Measurements from ENCODE around the gene NEURL2. TPM values are rescaled to one million over a fixed set of nuclear protein-coding genes. Genes with fewer than 3 reads are reported as not detected.

The NEURL2 gene
- total RNA-seq, 1 experiment from 2014 or later, result 2.0 TPM

DNA sequence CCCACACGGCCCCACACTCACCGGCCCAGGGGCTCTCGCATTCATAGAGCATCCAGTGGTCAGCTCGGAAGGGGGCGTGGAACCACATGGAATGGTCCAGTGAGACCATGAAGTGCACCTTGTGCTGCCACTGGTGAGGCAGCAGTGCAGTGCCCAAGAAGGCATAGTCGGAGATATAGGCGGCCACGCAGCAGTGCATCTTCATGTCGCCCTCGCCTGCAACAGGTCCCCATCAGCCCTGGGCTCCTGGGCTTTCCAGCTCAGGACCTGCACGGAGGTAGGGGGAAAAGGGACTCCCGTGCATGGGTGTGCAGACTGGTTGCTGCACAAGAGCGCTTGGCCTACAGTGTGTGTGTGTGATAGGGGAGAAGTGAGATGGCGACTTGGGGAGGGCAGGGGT is 47.5 kb downstream of the NEURL2 start:
- intact Hi-C loops (cut with micrococcal nuclease), result no loop called here
- Mint-ChIP-seq H3K4me3 (ENCODE audit: unreplicated experiment) (no peak overlapping the region), H3K27ac (ENCODE audit: low read depth, unreplicated experiment) (no peak overlapping the region), H3K36me3 (ENCODE audit: insufficient read depth, unreplicated experiment) (peaks cover 70% of the 10 kb centered on the region), H3K4me1 (ENCODE audit: insufficient read depth, unreplicated experiment) (no peaks in the 10 kb centered on the region), H3K9me3 (ENCODE audit: unreplicated experiment) (no peaks in the 10 kb centered on the region), H3K27me3 (ENCODE audit: insufficient read depth, unreplicated experiment) (no peaks in the 10 kb centered on the region)
- POLR2A ChIA-PET, result no interaction called here
- BruUV-seq (replicated peaks), result no TSS peak
- TF ChIP-seq, protein P1, sequence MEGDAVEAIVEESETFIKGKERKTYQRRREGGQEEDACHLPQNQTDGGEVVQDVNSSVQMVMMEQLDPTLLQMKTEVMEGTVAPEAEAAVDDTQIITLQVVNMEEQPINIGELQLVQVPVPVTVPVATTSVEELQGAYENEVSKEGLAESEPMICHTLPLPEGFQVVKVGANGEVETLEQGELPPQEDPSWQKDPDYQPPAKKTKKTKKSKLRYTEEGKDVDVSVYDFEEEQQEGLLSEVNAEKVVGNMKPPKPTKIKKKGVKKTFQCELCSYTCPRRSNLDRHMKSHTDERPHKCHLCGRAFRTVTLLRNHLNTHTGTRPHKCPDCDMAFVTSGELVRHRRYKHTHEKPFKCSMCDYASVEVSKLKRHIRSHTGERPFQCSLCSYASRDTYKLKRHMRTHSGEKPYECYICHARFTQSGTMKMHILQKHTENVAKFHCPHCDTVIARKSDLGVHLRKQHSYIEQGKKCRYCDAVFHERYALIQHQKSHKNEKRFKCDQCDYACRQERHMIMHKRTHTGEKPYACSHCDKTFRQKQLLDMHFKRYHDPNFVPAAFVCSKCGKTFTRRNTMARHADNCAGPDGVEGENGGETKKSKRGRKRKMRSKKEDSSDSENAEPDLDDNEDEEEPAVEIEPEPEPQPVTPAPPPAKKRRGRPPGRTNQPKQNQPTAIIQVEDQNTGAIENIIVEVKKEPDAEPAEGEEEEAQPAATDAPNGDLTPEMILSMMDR (IDR thresholded peaks at IDR 0.05; ENCODE audit: unreplicated experiment), result no peak
- CTCF ChIA-PET, result interaction anchor here (1.9 to 2.0 kb wide), 2 partner anchors 44 to 127 kb away, joined by 6 read pairs; no protein-coding TSS in a partner anchor
- no peak for DNase-seq (ENCODE audit: unreplicated experiment)

DNA sequence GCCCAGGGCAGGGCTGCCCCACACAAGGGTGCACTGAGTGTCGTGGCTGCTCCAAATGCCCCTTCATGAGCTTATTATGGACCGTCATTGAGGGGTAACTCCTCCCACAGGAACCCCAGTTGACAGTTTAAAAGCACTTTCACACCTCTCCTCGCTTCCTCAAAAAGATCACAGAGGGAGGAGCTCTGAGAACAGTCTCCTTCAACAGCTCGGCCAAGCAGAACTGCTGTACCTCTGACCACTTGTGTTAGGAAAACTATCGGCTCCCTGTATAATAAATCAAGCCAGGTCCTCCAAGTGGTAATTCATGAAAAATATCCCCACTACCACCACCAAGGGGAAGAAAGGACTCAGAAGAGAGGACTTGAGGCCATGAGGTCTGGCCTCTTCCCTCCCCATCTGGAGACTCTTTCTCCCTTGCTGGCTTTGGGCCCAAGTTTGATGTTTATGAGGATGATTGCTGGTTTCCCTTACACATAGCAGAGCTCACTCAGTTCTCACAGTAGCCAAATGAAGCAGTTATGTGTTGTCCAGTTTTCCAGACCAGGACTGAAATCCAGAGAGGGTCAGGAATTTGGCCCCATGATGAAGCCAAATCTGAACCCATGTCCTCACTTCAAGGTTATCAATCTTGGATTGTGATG is 48.7 kb downstream of the NEURL2 start:
- TF ChIP-seq, protein P1 (IDR thresholded peaks at IDR 0.05; ENCODE audit: unreplicated experiment), result no peak
- Mint-ChIP-seq H3K9me3 (ENCODE audit: unreplicated experiment) (no peaks in the 10 kb centered on the region), H3K36me3 (ENCODE audit: insufficient read depth, unreplicated experiment) (peaks cover 67% of the 10 kb centered on the region), H3K4me3 (ENCODE audit: unreplicated experiment) (no peak overlapping the region), H3K27ac (ENCODE audit: low read depth, unreplicated experiment) (peak overlapping the region; percentile 31), H3K4me1 (ENCODE audit: insufficient read depth, unreplicated experiment) (no peaks in the 10 kb centered on the region), H3K27me3 (ENCODE audit: insufficient read depth, unreplicated experiment) (no peaks in the 10 kb centered on the region)
- CTCF ChIA-PET, result interaction anchor here (0.7 to 2.0 kb wide), 3 partner anchors 14 to 405 kb away, joined by 3 to 6 read pairs (median 3); partner anchors contain the start of gene ACOT8
- intact Hi-C loops (cut with micrococcal nuclease), result no loop called here
- DNase-seq (ENCODE audit: unreplicated experiment), result no peak
- TSS peak; percentile 11 for BruUV-seq (replicated peaks)
- POLR2A ChIA-PET, result interaction anchor here (0.9 to 1.6 kb wide), 7 partner anchors 7 to 246 kb away, joined by 3 to 8 read pairs (median 4); partner anchors contain the start of genes ACOT8, SNX21, ZSWIM1 and ZSWIM3

DNA sequence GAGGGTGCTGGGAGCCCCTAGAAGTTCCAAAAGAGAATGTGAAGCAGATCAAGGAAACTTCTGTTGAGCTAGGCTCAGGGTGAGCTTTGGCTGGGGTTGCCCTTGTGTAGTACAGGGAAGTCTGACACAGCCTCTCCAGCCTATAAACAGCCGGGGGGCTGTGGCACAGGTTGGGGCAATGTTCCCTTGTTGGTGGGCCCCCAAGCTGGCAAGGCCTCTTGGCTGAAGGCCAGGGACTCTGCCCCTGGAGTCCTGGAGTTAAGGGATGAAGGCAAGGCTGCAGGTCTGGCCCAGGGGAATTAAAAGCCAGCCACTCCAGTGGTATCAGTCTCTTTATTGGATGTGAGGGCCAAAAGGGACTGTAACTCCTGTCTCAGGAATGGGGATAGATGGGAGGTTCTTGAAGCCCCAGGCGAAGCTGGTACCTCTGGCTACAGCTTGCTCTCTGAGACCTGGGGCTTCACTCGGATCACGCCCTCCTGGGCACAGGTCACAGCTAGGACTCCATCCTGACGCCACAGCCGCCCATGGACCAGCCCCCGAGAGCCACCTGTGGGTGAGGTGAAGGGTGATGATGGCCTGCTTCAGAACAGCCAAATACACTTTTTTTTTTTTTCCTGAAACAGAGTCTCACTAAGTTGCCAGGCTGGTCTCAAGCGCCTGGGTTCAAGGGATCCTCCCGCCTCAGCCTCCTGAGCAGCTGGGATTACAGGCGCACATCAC is 49.4 kb downstream of the NEURL2 start:
- H3K36me3 Mint-ChIP-seq (ENCODE audit: insufficient read depth, unreplicated experiment), result peaks cover 65% of the 10 kb centered on the region
- BruUV-seq (replicated peaks), result no TSS peak
- DNase-seq (ENCODE audit: unreplicated experiment), result no peak
- ChIA-PET CTCF (interaction anchor here (0.5 to 1.1 kb wide), 2 partner anchors 15 to 1819 kb away, joined by 3 to 4 read pairs; partner anchors contain the start of gene ACOT8), POLR2A (interaction anchor here (0.9 to 1.6 kb wide), 7 partner anchors 8 to 93 kb away, joined by 3 to 8 read pairs (median 3); partner anchors contain the start of genes ACOT8, PCIF1, SNX21 and ZSWIM1)
- TF ChIP-seq, protein P1 (IDR thresholded peaks at IDR 0.05; ENCODE audit: unreplicated experiment), result no peak
- no peaks in the 10 kb centered on the region for H3K27me3 Mint-ChIP-seq (ENCODE audit: insufficient read depth, unreplicated experiment)
- peak overlapping the region; percentile 31 for H3K27ac Mint-ChIP-seq (ENCODE audit: low read depth, unreplicated experiment)
- H3K9me3 Mint-ChIP-seq (ENCODE audit: unreplicated experiment), result no peaks in the 10 kb centered on the region
- intact Hi-C loops (cut with micrococcal nuclease), result no loop called here
- H3K4me1 Mint-ChIP-seq (ENCODE audit: insufficient read depth, unreplicated experiment), result peaks cover 7% of the 10 kb centered on the region
- no peak overlapping the region for H3K4me3 Mint-ChIP-seq (ENCODE audit: unreplicated experiment)

DNA sequence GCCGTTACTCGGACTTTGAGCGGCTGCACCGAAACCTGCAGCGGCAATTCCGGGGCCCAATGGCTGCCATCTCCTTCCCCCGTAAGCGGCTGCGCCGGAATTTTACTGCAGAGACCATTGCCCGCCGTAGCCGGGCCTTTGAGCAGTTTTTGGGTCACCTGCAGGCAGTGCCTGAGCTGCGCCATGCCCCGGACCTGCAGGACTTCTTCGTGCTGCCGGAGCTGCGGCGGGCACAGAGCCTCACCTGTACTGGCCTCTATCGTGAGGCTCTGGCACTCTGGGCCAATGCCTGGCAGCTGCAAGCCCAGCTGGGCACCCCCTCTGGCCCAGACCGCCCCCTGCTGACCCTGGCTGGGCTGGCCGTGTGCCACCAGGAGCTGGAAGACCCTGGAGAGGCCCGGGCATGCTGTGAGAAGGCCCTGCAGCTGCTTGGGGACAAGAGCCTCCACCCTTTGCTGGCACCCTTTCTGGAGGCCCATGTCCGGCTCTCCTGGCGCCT is 50.3 kb downstream of the NEURL2 start:
- no peak for DNase-seq (ENCODE audit: unreplicated experiment)
- Mint-ChIP-seq H3K4me3 (ENCODE audit: unreplicated experiment) (no peak overlapping the region), H3K27me3 (ENCODE audit: insufficient read depth, unreplicated experiment) (no peaks in the 10 kb centered on the region), H3K9me3 (ENCODE audit: unreplicated experiment) (no peaks in the 10 kb centered on the region), H3K4me1 (ENCODE audit: insufficient read depth, unreplicated experiment) (peaks cover 15% of the 10 kb centered on the region), H3K27ac (ENCODE audit: low read depth, unreplicated experiment) (no peak overlapping the region), H3K36me3 (ENCODE audit: insufficient read depth, unreplicated experiment) (peaks cover 64% of the 10 kb centered on the region)
- TF ChIP-seq, protein P1 (IDR thresholded peaks at IDR 0.05; ENCODE audit: unreplicated experiment), result no peak
- intact Hi-C loops (cut with micrococcal nuclease), result no loop called here
- BruUV-seq (replicated peaks), result no TSS peak
- ChIA-PET POLR2A (interaction anchor here (0.9 to 1.4 kb wide), 5 partner anchors 9 to 94 kb away, joined by 3 to 6 read pairs (median 3); partner anchors contain the start of genes ACOT8 and PCIF1), CTCF (interaction anchor here (0.5 kb wide), 1 partner anchor 1818 kb away, joined by 4 read pairs; no protein-coding TSS in a partner anchor)
